HG02943 (cell line): ENCODE measurements around the gene CEACAM21.

ENCODE experiments used
- ATAC-seq: cut with Tn5 transposase; IDR thresholded peaks from one replicate; pipeline ENCODE4 v1.9.1; 2021; ENCODE audit warnings: mild to moderate bottlenecking, low read depth, moderate library complexity; ENCODE audit not compliant: unreplicated experiment

The CEACAM21 gene

GRCh38 chr19:41575998-41576397 is at the start of gene CEACAM21:
TSS of gene CEACAM21 (plus strand) at chr19:41576166. CDS start at chr19:41576275, 109 bp downstream.
- no peak for ATAC-seq

GRCh38 chr19:41527089-41527488 is 48.9 kb upstream of the CEACAM21 start:
- ATAC-seq = no peak

GRCh38 chr19:41528106-41528505 is 47.9 kb upstream of the CEACAM21 start:
- no peak for ATAC-seq

DNA sequence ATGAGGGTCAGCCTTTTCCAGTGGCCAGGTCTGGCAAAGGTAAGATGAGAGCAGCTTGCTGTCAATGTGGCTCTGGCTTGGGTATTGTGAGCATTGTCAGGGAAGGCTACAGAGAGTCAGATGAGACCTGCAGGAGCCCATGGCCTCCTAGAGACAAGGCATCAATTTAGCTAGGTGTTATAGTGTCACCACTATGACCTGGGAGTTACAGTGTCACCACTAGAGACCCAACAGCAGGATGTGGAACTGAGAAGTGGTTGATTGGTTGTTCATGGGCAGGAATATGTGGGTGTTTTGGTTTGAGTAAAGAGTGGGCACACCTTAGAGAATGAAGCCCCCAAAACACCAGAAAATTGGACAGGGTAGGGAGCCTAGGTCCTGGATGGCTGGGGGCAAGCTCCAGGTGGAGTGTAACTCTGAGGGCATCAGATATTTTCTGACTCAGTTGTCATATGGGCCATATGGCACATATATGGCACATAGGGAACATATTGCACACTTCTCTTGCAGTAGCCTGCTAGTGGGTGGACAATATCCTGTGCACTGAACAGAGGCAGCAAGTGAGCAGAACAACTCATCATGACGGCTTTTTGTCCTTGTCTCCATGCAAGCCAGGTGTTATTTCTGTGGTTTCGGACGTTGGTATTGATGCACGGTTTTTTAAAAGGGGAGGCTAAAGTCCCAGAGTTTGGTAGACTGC is 46.3 kb upstream of the CEACAM21 start:
- no peak for ATAC-seq

DNA sequence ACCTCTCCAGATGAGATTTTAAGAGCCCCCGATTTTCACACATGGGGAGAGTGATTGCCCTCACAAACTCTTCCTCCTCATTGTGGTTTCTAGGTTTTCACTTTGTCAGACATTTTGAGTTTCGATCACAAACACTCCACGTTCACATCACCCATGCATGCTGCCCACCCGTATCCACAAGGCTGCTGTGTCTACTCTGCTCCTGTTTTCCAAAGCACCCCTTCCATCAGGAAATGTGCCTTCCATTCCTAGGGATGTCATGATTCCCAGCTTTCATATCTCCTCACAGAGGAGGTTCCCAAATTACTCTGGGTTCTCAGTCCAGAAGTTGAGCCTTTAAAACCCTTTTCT is 45.8 kb upstream of the CEACAM21 start:
- ATAC-seq = no peak

DNA sequence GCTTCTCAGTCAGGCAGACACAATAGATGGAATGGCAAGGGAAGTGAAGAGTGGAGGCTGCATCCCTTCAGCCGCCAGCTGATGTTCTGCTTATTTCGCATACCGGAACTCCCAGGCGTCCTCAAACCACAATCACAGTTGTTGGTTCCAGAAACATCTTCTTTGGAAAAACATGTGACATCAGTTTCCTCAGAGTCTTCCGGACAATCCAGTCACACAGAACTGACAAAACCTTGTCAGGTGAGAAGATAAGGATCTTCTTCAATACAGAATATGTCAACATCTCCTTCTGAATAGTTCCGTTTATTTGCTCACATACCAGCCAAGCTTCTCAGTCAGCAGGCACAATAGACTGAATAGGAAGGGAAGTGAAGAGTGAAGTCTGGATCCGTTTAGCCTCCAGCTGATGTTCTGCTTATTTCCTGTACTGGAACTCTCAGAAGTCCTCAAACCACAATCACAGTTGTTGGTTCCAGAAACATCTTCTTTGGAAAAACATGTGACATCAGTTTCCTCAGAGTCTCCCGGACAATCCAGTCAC is 45.1 kb upstream of the CEACAM21 start:
- no peak for ATAC-seq

GRCh38 chr19:41531438-41532311 is 44.3 kb upstream of the CEACAM21 start:
- no peak for ATAC-seq

DNA sequence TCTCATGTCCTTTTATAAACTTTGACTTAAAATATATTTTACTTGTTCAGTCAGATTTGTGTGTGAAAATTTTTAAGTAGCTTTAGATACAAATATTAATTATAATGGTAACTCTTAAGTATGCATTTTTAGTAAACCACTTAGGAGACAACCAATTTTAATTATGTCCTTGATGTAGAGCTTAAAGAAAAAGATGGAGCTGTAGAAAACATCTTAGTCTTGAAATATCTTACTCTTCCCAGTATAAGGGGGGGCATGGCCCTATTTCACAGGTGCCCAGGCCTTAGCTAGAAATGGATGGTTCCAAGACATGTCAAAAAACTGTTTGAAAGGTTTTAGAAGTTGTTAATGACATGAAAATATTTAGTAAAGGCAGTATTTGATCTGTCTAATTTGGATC is 43.4 kb upstream of the CEACAM21 start:
- no peak for ATAC-seq

- no peak for ATAC-seq
Measured at GRCh38 chr19:41533671-41534215, 42.2 kb upstream of the CEACAM21 start.

- peak; percentile 67 for ATAC-seq
Measured at GRCh38 chr19:41535029-41535622, 40.8 kb upstream of the CEACAM21 start.

DNA sequence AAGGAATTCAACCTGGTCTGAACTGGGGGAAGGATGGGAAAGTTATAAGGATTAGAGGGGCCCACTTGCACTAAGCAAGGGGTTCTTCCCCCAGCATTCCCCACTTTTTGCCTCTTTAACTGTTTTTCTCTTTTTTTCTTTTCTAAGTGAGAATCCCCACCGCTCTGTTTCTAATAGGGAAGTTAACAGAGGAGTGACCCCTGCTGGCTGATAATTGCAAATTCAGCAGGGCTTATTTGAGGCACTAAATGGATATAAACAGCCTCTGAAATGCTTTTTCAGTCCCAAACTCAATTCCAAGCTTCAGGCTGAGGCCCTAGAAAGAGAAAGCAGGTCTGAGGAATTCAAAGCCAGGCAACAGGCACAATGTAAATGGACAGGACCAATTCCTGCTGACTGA is 38.2 kb upstream of the CEACAM21 start:
- ATAC-seq = no peak

DNA sequence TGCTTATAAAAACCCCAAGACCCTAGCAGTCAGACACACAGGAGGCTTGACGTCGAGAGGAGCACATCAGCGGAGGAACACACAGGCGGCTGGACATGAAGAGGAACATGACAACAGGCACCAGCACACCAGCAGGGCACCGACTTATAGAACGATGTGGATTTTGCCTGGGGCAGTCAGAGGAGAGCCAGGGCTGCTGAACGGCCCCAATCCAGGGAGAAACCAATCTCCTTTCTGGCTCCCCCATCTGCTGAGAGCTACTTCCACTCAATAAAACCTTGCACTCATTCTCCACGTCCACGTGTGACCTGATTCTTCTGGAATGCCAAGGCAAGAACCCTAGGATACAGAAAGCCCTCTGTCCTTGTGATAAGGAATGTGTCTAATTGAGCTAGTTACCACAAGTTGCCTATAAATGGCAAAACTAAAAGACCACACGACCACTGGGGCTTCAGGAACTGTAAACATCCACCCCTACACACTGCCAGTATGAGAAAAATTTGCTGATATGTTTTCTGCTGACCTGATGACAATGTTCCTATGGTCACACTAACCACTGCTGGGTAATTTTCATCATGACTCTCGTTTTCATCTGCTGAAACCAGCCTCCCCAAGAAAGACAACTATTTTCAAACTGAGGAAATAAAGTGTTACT is 35.8 kb upstream of the CEACAM21 start:
- no peak for ATAC-seq

DNA sequence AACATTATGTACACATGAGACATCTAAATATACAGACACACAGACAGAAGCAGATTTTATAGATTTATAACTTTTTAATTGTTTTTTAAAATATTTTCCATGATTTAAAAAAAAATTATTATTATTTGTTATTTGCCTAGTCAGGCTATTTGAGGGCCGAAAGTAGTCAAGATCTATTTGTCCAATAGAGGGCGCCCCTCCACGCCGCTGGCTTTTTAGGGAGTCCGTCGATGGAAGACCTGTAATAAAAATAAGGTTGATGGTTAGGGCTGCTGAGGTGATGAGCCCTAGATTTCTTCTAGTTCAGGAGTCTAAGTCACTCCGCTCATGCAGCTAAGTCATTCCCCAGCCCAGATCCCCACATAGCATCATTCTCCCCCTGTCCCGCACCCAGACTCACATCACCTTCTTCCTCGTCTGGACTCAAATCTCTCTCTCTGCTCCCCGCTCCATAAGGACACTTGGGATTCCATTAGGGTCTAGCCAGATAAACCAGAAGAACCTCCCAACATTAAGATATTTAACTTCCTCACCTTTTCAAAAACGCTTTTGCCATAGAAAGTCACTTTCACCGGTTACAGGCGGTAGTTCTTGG is 33.9 kb upstream of the CEACAM21 start:
- ATAC-seq = no peak

GRCh38 chr19:41542622-41543021 is 33.3 kb upstream of the CEACAM21 start:
- ATAC-seq = no peak

DNA sequence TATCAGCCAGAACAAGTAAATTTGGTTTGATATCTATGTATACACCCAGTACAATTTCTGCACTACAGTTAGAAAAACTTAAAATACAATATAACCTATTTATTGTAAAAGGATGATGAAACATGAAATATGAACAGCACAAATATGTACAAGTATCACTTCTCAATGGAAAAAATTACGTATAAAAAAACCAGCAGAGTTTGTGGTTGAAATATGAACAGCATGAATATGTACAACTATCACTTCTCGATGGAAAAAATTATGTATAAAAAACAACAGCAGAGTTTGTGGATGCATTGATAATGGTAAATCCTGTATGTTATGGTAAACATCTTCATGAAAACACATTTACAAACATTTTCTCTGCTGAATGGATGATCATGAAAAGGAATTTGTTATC is 32.4 kb upstream of the CEACAM21 start:
- no peak for ATAC-seq

DNA sequence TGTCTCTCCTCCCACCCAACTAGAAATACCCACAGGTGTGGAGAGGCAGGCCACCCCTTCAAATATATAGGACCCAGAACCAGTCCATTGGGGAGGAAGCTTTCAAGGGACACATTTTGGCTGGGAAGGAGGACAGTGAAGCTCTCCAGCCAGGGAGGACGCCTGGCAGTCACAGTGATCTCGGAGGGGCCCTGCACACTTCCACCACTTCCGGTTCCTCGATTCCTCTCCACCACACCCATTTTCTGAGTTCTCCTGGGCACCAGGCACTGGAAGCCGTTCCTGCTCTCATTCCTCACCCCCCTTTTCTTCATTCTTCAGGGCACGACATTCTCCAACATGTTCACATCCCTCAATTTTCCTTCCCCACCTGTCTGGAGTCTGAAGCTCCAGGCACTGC is 30.4 kb upstream of the CEACAM21 start:
- ATAC-seq = no peak

- no peak for ATAC-seq
Measured at GRCh38 chr19:41546386-41546789, 29.6 kb upstream of the CEACAM21 start.

- ATAC-seq = no peak
Measured at GRCh38 chr19:41546961-41547360, 29.0 kb upstream of the CEACAM21 start.

GRCh38 chr19:41547569-41547968 is 28.4 kb upstream of the CEACAM21 start:
- ATAC-seq = no peak

- ATAC-seq = no peak
Measured at GRCh38 chr19:41548047-41548446, 27.9 kb upstream of the CEACAM21 start.
